Stimulated activated CD4-positive, alpha-beta T cell treated with anti-CD3 and anti-CD28 coated beads, Interleukin-2, amount 100 ng/mL, for 48 hours (primary cell): ENCODE data around the gene PTPRU.
"Not testable (repeated sequence)": the region's sequence is repeated elsewhere in the genome, so short reads cannot be mapped to it uniquely, and the experiment has no call there.

ENCODE experiments used
- DNase-seq, 2 donors: peaks; one replicate each; pipeline ENCODE4 v3.0.0-alpha.2; 2020

Gene PTPRU

DNA sequence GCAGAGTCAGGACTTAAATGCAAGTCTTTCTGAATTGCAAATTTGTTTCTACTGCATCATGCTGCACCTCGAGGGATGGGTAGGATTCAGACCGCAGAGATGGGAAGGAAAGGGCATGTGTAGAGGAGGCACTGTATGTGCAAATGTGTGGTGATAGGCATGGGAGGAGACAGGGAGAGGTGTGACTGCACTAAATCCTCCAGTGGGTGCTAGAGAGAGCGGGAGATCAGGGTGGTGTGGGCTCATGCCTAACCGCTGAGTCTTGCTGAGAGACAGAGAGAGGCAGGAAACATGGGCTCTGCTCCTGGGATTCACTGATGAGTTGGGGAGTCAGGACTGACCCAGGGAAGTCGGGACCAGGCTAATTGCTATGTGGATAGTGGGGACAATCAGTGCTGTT, 61.1 kb downstream of the PTPRU start:
- no peak for DNase-seq

- DNase-seq = no peak
Observed at GRCh38 chr1:29298246-29298645, 61.9 kb downstream of the PTPRU start.

GRCh38 chr1:29299446-29299845, 63.1 kb downstream of the PTPRU start:
- DNase-seq = no peak

DNA sequence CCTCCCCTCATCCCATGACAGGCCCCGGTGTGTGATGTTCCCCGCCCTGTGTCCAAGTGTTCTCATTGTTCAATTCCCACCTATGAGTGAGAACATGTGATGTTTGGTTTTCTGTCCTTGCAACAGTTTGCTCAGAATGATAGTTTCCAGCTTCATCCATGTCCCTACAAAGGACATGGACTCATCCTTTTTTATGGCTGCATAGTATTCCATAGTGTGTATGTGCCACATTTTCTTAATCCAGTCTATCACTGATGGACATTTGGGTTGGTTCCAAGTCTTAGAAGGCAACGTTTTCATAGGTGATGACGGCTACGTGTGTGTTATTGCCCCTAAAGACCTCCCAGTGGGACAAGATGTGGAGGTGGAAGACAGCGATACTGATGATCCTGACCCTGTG, 65.4 kb downstream of the PTPRU start:
- DNase-seq = not testable (repeated sequence)

GRCh38 chr1:29303201-29304024, 67.1 kb downstream of the PTPRU start:
- DNase-seq = no peak

DNA sequence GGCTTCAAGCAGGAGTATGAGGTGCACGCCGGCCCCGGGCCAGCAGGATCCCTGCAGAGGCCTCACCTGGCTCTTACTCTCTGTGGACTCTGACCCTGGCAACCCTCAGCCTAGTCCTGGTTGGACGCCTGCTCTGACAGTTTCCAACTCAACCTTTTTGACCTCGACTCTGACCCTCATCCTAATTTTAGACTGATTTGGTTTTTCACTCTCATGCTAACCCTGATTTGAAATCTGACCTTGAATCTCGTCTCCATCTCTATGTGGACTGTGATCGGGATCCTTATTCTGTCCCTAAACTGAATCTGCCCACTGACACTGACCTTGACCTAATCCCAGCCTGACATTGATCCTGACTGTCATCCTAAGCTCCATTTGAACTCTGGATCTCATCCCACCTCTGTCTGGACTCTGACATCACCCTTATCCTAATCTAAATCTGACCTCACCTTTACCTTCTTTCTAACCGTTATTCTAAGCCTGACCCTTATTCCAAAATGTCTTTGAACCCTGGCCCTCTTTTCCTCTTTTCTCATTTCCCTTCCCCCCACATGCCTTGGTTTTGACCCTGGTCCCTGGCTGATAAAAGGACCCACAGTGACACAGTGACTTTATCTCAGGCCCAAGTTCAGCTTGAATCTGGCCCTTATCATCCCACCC, 67.8 kb downstream of the PTPRU start:
- no peak for DNase-seq

DNA sequence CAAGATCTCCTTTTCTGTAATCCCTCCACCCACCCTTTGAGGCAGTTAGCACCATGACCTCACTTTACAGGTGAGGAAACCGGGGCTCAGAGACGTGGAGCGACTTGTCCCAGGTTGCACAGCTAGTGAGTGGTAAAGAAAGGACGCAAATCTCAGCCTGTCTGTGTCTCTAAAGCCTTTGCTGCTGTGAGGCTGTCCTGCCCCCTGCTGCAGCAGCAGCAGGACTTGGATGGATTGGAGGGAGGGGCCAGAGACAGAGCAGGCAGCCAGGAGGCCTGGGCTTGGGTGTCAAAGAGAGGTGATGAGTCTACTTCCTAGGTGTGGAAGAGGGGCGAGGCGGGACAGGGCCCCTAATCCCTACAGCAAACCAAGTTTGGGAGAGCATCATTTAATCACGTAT, 69.6 kb downstream of the PTPRU start:
- DNase-seq = no peak

DNA sequence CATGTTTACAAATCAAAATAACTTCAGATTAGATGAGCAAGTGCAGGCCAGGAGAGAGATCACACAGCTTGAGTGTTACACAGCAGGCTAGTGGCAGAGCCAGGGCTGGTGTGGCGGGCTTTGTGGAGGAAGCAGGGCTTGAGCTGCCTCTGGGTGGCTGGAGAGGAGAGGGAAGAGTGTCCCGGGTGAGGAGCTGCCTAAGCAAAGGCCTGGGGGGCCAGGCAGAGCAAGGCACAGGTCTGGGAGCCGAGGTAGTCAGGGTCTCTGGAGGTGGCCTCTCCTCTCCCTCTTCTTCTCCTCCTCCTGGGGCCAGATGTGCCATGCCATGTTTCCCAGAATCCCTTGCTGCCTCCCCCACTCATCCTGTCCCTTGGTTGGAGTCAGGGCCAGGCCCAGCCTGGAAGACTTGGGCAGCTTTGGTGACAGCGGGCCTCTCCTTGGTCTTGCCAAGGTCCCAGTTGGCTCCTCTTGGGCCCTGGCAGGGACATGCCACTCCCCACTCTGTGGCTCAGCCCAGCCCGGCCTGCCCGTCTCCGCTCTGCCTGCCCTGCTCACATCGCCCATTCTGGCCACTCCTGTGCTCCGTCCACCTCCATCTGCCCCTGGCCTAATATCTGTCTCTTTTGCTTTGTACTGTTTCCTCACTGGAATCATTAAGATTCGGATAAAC, 70.3 kb downstream of the PTPRU start:
- no peak for DNase-seq

DNA sequence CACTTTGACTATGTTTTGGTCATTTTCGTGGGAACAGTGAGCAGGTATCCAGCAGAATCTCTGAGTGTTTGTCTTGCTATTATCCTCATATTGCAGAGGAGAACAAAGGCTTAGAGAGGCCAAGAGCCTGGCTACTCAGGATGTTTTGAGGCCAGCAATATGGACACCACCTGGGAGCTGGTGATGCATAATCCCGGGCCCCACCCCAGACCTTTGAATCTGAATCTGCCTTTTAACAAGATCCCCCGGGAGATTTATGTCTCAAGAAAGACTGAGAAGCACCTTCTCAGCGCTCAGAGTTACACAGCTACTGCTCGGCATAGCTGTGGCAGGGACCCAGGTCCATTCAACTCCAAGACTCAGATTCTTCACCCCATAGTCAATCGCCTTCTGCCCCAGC, 72.8 kb downstream of the PTPRU start:
- DNase-seq = no peak

DNA sequence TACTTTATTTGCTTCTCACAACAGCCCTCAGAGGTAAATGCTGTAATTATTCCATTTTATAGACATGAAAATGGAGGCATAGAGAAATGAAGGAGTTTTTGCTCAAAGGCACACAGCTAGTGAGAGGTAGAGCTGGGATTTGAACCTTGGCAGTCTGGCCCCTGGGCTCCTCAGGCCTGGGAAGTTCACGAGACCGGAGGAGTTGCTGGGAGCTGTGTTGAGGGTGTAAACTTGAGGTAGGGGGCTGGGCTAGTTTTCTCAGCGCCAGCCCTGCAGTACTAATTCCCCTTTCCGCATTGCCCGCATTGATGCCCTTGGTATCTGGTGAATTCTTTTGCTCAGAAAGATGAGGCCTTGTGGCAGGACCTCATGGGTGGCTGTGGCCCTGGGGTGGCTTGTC, 73.3 kb downstream of the PTPRU start:
- DNase-seq = no peak

DNA sequence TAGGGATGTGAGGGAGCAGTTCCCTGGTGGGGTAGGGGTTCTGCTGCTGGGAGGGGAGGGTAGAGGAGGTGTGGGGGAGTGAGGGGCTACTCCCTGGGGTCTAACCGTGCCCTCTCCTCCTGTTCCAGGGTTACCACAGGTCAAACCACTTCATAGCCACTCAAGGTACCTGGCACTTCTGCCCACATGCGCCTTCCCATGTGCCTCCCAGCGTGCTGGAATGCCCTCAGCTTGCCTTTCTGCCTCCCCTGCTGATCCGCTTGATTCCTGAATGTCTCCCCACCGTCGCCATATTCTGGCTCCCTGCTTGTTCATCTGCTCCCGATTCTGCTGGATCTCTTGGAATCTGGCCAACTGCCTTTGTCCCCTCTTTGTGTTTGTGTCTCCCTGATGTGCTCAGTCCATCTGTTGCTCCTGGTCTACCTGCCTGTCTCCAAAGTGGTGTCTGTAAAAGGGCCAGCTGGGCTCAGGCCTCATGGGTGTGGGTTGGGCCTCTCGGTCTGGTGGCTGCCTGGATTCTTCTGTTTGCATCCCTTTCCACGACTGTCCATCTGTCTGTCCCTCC, 74.4 kb downstream of the PTPRU start:
- no peak for DNase-seq

DNA sequence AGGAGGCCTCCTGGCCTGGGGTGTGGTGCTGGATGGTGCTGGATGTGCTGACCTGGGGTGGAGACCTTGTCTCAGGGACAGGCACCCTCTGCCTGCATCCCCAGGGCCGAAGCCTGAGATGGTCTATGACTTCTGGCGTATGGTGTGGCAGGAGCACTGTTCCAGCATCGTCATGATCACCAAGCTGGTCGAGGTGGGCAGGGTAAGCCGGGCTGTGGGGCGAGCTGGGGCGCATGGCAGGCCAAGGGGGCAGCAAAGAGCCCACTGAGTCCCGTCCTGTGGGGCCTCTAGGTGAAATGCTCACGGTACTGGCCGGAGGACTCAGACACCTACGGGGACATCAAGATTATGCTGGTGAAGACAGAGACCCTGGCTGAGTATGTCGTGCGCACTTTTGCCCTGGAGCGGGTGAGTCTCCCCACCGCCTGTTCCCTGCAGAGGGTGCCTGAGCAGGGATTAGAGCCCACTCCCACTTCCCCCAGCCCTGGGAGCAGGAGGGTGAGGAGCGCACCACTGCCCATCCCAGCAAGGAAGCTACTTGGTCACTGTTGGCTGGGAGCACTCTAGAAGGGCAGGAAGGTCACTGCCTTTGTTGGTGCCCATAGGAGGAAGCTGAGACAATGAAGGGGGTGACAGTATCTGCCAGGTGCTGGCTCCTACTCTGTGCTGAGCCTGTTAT, 75.2 kb downstream of the PTPRU start:
- DNase-seq = no peak

DNA sequence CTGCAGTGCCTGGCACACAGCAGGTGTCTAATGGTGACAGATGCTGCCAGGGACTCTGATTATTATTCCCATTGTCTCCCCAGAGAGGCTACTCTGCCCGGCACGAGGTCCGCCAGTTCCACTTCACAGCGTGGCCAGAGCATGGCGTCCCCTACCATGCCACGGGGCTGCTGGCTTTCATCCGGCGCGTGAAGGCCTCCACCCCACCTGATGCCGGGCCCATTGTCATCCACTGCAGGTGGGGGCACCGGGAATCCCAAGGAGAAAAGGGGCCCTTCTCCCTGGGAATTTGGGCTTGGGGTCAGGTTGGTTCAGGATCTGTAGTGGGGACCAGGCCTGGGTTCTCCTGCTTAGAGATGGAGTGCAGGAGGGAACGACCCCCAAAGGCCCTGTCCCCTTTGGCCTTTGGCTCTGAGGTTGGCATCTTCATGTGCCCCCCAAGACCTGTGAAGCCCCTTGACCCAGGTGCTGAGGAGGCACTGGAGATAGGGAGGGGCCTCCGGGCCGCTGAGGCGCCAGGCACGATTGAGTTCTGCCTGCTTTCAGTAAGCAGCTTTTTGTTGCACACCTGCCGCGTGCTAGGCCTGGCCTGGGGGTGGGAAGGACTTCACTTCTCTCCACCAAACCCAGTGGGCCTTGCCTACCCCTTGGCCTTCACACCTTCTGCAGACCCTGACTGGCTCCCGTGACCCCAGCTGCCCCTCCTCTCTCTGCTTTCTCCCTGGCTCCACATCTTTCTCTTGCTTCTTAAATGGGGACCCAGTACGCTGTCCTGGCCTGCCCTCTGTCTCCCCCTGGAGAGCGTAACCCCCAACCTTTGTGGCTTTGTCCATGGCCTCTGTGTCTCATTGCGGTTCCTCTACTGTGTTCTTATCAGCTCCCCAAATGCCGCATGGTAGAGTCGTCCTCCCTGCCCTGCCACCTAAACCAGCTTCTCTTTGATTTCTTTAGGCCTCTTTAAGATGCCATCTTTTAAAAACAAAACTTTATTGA, 76.4 kb downstream of the PTPRU start:
- DNase-seq = no peak

DNA sequence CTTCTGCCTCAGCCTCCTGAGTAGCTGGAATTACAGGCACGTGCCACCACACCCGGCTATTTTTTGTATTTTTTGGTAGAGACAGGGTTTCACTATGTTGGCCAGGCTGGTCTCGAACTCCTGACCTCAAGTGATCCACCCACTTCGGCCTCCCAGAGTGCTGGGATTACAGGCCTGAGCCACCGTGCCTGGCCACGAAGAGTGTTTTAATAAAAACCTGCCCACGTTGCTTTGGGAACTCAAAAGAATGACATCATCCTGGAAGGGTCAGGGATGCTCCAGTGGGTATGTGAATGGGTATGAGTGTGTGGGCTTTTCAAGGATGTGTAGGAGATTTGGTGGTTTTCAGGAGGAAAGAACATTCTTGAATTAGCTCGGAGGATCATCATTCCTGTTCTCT, 78.4 kb downstream of the PTPRU start:
- not testable (repeated sequence) for DNase-seq

GRCh38 chr1:29315262-29315661, 78.9 kb downstream of the PTPRU start:
- no peak for DNase-seq

- DNase-seq = no peak
Observed at GRCh38 chr1:29315876-29316275, 79.6 kb downstream of the PTPRU start.

- no peak for DNase-seq
Observed at GRCh38 chr1:29317063-29317915, 81.0 kb downstream of the PTPRU start.

DNA sequence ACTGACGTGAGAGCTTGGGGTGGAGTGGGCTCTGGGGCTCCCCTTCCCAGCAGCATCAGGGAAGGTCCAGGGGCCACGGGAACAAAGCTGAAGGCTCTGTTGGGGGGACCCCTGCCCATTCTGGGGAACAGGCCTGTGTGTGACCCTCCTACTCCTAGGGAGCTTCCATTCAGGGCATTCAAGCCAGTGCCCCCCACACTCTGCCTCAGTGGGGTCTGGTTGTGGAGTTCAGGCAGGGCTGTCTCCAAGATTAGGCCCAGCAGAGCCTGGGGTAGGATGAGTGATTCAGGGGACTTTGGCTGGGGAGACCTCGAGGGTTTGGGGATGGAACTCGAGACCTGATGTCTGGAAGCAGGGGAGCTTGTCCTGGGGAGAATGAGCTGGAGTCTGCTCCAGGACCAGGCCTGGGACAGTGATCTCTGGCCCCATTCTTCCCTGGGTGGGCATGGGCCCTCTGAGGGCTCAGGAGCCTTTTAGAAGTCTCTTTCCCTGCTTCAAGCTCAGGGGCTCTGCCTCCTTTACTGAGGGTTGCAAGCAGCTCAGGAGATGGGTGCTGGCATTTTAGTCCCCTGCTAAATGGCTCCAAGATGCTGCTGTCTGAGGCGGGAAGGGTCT, 81.7 kb downstream of the PTPRU start:
- DNase-seq = no peak

- DNase-seq = no peak
Observed at GRCh38 chr1:29318724-29319123, 82.4 kb downstream of the PTPRU start.
